ENCODE measurements around the gene KCNQ5. TPM values are rescaled to one million over a fixed set of nuclear protein-coding genes. Genes with fewer than 3 reads are reported as not detected.
A peak's percentile ranks its signal among the peaks of the same experiment; 100 is the strongest.

Gene KCNQ5
- total RNA-seq, 1 donor from 2014 or later = 1.7 TPM

GRCh38 chr6:72819609-72820008, 197.7 kb downstream of the KCNQ5 start:
- H3K4me3 ChIP-seq (ENCODE audit: low read depth, low read length) = no peak overlapping the region
- TF ChIP-seq CTCF (conservative IDR thresholded peaks at IDR 0.05; ENCODE audit: low read depth, low read length) = no peak
- DNase-seq (ENCODE audit: low read depth) = no peak

GRCh38 chr6:72820153-72820552, 198.3 kb downstream of the KCNQ5 start:
- DNase-seq (ENCODE audit: low read depth) = no peak
- no peak overlapping the region for H3K4me3 ChIP-seq (ENCODE audit: low read depth, low read length)
- TF ChIP-seq CTCF (conservative IDR thresholded peaks at IDR 0.05; ENCODE audit: low read depth, low read length) = no peak

- no peak overlapping the region for H3K4me3 ChIP-seq (ENCODE audit: low read depth, low read length)
- no peak for DNase-seq (ENCODE audit: low read depth)
- TF ChIP-seq CTCF (conservative IDR thresholded peaks at IDR 0.05; ENCODE audit: low read depth, low read length) = no peak
These were observed 199.0 kb downstream of the KCNQ5 start for GRCh38 chr6:72820906-72821305.

- no peak for DNase-seq (ENCODE audit: low read depth)
- TF ChIP-seq CTCF (conservative IDR thresholded peaks at IDR 0.05; ENCODE audit: low read depth, low read length) = no peak
- H3K4me3 ChIP-seq (ENCODE audit: low read depth, low read length) = no peak overlapping the region
These were observed 200.2 kb downstream of the KCNQ5 start for GRCh38 chr6:72822023-72822422.

GRCh38 chr6:72822691-72823090, 200.8 kb downstream of the KCNQ5 start:
- no peak overlapping the region for H3K4me3 ChIP-seq (ENCODE audit: low read depth, low read length)
- DNase-seq (ENCODE audit: low read depth) = no peak
- TF ChIP-seq CTCF (conservative IDR thresholded peaks at IDR 0.05; ENCODE audit: low read depth, low read length) = no peak

- no peak overlapping the region for H3K4me3 ChIP-seq (ENCODE audit: low read depth, low read length)
- peak; percentile 63 for DNase-seq (ENCODE audit: low read depth)
- no peak for TF ChIP-seq CTCF (conservative IDR thresholded peaks at IDR 0.05; ENCODE audit: low read depth, low read length)
These were observed 203.0 kb downstream of the KCNQ5 start for GRCh38 chr6:72824833-72825232.

GRCh38 chr6:72825315-72825911, 203.5 kb downstream of the KCNQ5 start:
- peak; percentile 84 for DNase-seq (ENCODE audit: low read depth)
- H3K4me3 ChIP-seq (ENCODE audit: low read depth, low read length) = no peak overlapping the region
- no peak for TF ChIP-seq CTCF (conservative IDR thresholded peaks at IDR 0.05; ENCODE audit: low read depth, low read length)

Data from epithelial cell of proximal tubule (primary cell).